Esophagus mucosa (tissue), 1 donor: ENCODE measurements around the gene TAF1B. TPM values are rescaled to one million over a fixed set of nuclear protein-coding genes. Genes with fewer than 3 reads are reported as not detected.

ENCODE experiments used
- ATAC-seq: fragments of 200-7000 bp; cut with Tn5 transposase; one replicate; pipeline ENCODE4 v1.9.1; 2020
- total RNA-seq: library from RNA; stranded (reverse); gene quantifications from one replicate; pipeline ENCODE4 v1.2.4, GENCODE V29; 2023
- donor health status: DM: yes; HTN: yes; CAD: no.

The TAF1B gene
- total RNA-seq, 1 donor from 2014 or later, result 24.7 TPM

DNA sequence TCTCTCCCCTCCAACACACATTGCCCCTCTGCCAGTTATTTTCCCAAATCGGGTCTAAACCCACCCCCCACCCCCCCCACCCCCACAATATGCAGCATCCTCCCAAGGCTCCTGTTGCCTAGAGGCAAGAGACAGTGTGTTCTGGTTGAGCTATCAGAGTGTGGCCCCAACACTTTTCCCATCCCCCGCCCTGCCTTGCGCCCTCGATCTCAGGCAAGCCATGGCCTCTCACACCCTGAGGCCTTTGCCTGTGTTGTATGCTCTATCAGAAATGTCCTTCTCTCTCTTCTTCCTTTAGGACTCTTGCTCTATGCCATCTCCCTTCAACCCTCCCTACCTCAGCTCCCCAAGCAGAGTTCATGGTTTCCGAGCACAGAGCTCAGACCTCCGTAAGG is 98.7 kb downstream of the TAF1B start:
- ATAC-seq, result no peak

DNA sequence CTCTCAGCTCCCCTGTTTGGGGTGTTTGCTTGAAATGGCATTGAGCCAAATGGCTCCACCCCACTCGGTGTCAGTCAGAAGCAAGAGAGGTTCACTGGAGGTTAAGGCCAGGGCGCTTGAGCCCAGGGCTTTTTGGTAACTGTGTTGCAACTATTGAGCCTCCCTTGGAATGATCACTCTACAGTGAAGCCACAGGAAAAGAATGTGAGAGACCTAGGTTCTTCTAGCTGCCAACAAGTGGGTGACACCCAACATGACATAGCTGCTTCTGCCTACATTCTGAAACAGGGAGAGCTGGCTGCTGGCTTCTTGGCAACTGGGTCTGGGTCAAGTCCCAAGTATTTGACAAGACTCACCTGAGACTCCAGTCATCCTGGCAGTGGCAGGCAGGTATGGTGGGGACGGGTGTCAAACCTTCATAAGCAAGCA is 101.1 kb downstream of the TAF1B start:
- peak; percentile 90 for ATAC-seq

DNA sequence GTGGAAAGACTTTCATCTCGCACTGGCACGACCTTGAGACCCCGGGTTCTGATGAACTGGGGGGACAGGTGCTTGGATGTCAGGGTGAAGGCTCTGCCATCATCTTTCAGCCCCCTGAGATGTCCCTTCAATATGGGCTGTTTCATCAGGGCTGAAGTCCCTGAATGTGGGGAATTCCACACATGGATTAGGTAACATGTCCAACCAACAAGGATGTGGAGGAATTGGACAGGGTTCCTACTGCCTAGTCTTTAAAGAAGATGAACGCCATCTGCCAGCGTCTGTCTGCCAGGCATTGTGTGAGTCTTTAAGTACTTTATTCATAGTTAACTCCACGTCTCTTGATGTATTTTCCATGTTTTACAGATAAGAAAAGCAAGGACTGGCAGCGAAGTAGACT is 102.3 kb downstream of the TAF1B start:
- ATAC-seq, result no peak

DNA sequence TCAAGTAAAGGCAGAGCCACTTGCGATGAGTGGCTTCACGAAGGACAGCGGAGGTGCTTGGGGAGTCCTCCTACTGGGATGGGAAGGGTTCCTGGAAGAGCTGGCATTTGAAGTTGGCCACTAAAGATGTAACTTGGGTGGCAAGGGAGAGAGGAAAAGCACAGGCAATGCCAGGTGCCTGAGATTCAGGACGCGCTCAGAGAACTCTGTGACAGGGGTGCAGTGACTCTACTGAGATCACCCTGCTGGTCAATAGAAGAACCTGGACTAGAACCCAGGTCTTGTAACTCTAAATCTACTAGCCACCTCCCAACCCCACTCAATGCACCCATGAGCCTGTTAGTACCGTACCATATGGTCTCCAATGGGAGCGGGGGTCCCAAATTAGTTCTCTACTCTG is 102.8 kb downstream of the TAF1B start:
- no peak for ATAC-seq

DNA sequence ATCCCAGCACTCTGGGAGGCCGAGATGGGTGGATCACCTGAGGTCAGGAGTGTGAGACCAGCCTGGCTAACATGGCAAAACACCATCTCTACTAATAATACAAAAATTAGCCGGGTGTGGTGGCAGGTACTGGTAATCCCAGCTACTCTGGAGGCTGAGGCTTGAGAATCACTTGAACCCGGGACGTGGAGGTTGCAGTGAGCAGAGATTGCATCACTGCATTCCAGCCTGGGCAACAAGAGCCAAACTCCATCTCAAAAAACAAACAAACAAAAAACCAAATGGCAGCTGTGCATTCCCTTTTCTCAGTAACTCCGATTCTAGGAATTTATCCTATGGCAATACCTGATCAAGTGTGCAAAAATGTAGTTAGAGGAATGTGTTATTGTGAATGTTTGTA is 103.5 kb downstream of the TAF1B start:
- no peak for ATAC-seq

DNA sequence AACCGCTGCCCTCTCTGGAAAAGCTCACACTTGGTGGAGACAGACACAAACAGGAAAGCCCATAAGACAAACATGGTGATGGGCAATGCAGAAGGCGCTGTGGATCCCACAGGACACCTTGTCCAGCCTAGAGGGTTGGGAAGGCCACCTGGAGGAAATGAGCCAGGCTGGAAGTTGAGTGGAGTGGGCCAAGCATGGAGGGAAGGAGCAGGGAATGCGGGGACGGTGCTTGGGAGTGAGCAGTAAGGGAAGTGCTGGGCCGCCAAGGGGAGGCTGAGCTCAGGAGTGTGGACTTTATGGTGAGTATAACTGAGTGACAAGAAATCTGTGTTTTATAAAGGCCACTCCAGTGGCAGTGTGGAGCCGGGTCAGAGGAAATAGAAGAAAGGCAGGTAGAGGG is 105.4 kb downstream of the TAF1B start:
- no peak for ATAC-seq

DNA sequence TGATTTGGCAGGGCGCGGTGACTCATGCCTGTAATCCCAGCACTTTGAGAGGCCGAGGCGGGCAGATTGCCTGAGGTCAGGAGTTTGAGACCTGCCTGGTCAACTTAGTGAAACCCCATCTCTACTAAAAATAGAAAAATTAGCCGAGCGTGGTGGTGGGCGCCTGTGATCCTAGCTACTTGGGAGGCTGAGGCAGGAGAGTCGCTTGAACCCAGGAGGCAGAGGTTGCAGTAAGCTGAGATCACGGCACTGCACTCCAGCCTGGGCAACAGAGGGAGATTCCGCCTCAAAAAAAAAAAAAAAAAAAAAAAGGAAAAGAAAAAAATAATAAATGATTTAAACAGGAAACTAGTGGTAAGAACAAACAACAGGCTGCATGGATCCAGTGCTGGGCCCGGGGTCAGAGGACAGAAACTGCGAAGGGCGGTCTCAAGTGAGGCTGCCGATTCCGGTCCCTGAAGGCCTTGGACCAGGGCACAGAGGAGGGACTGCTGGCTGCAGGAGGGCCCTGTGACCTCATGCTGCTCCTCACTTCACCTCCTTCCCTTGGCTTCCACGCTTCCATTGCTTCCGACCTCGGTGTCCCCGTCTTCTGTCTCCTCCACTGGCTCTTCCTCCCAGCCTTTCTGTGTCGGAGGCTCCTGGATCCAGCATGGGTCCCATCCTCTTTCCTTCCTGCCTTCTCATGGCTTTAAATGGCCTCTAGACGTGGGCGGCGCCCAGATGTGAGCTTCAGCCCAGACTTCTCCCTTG is 106.1 kb downstream of the TAF1B start:
- no peak for ATAC-seq

DNA sequence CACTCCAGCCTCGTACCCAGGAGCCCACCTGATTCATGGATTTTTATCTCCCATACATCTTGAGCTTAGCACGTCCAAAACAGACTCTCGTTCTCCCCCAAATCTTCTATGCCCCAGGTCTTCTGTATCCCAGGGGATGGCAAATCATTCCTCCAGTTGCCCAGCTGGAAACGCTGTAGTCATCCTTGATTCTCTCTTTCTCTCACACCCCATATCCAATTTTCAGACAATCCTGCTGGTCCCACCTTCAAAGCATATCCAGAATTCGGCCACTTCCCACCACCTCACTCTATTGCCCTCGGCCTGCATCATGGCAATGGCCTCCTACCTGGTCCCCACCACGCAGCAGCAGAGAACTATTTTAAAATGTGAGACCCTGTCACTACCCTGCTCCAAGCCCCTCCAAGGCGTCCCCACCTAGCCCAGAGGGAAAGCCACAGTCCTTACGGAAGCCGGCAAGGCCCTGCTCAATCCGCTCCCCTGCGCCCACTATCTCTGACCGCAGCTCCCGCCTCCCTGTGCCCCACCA is 106.8 kb downstream of the TAF1B start:
- ATAC-seq, result no peak

DNA sequence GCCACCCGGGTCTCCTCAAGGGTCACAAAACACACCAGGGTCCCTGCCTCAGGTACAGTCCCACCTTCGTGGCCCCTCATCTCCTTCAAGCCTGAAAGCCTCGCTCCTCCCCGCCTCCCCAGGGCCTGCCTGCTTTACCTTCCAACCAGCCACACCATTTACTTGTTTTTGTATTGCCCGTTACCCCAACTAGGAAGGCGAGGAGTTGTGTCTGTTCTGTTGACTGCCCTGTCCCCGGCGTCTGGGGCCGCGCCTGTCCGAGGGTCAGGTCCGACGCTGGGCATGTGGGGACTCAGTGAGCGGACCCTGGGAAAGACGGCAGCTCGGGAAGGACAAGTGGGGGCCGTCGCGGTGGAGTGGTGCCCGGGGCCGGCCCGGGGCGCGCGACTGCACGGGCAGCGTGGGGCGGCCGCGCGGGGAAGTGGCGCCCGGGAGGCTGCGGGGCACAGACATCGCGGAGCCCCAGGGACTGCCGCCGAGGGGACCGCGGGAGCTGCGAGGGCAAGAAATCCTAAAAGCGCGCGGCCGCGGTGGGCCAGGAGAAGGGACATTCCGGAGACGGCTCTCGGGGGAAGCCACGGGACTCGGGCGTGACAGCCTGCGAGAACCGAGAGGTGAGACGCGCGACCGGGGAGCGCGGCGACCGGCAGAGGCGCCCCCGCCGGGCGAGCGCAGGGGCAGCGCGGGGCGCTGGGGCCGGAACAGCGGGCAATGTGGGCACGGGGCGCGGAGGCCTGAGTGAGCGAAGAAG is 107.4 kb downstream of the TAF1B start:
- peak; percentile 1 for ATAC-seq

DNA sequence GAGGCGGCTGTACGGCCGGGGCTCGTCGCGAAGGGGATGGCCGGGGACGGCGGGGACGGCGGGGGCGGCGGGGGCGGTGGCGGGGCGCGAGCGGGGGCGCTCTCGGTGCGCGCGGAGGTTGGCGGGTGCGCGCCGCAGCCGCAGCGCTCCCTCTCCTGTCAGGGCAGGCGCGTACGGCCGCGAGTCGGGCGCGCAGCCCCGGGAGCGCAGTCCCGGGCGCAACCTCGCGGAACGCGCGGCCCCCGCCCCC is 107.9 kb downstream of the TAF1B start:
- no peak for ATAC-seq

DNA sequence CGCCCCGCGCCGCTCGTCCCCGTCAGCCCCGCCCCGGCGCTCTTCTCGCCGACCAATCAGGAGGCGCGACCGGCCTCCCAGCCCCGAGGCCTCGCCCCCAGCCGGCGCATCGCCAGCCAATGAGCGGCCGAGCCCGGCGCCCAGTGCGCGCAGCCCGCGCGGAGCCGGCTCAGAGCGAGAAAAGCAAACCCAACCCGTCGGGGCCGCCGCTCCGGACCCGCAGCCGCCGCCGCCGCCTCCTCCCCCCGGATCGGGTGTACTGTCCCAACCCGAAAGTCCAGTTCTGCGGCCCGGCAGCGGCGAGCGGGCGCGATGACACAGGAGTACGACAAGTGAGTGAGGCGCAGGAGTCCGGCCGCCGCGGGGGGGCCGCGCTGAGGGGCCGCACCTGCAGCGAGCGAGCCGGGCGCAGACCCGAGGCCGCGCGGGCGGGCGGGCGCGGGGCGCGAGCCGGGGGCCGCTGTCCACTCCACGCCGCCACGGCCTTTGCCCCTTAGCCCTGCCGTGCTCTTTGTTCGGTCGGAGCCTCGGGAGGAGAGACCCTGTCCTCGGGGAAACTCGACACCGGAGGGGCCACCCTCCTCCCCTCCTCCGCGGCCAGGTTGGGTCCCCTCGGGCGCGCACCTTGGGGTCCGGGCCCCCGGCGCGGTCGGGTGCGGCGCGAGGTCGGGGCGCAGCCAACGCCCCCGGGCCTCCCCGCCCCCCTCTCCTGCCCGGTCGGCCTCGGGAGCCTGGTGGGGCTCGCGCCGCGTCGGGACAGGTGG is 108.4 kb downstream of the TAF1B start, which contains the start of gene GRHL1:
GRHL1 (plus strand) TSS at position 172 of the 764 bp plus-strand sequence; CDS start at position 313, 141 bp downstream.
- peak; percentile 92 for ATAC-seq

DNA sequence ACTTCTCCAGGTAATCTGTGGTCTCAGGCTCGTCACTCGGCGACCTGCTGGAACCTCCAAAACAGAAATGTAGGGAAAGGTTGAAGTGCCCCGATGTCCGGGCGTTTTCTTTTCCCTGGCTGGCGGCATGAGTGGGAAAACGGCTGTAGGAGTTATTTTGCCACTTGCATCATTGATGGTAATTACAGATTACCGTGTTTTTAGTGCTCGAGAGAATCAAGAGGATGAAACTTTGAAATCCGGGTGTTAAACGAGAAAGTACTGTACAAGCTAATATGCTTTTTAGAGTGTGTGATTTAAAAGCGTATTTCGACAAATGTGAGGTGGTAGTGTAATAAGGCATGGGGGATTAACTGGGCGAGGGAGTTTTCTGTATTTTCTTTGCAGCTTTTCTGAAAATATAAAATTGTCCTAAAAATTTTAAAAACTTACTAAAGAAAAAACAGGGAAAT is 109.0 kb downstream of the TAF1B start:
- no peak for ATAC-seq

DNA sequence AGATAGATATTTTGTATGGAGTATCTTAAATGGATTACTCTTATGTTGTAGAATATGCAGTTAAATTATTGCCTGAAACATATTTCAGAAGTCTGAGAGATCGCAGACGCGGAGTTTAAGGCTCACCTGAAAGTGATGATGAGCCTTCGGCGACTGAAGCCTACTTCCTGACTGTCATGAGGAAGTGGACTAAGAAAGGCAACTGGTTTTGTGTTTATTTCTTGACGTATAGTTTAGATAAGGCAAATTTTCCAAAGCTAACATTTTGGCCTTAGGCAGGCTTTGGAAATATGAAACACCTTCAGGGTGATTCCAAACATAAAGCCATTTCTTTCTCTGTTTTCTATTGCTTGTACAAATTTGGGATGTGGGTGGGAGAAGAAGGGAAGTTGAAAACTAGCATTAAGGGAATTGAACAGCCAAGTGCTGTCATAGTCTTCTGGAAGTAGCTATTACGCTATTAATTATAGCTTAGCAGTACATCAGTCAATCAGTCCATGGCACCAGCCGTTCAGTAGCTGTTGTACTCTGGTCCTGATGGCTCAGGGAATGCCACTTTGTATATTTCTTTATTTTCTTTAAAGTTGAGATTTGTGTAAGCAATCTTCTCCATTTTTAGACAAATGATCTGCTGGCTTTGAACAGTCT is 109.7 kb downstream of the TAF1B start:
- ATAC-seq, result no peak

DNA sequence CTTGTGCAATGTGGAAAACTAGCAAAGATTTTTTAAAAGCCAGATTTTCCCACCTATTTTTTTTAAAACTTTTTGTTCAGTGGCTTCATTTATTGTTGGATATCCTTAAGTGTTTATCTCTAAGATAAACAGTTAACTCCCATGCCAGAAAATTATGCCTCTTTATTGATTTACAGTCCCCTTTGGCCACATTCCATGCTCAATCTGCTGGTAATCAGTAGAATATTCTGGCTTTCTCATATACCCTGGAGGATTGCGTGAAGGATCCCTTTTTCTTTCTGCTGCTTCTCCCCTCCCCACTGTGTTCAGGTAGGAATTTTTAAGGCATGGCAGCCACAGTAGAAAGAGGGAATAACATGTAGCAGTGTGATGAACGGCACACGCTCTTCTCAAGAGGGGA is 110.9 kb downstream of the TAF1B start:
- no peak for ATAC-seq

DNA sequence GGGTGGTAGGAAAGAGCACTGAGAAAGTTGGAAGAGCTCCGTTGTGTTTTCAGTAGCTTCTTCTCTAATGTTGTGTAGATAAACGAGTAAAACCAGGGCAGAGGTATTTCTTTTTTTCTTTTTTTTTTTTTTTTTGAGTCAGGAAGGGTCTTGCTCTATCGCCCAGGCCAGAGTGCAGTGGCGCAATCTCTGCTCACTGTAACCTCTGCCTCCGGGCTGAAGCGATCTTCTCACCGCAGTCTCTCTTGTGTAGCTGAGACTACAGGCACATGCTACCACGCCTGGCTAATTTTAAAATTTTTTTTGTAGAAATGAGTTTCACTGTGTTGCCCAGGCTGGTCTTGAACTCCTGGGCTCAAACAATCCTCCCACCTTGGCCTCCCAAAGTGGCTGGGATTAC is 114.8 kb downstream of the TAF1B start:
- no peak for ATAC-seq

DNA sequence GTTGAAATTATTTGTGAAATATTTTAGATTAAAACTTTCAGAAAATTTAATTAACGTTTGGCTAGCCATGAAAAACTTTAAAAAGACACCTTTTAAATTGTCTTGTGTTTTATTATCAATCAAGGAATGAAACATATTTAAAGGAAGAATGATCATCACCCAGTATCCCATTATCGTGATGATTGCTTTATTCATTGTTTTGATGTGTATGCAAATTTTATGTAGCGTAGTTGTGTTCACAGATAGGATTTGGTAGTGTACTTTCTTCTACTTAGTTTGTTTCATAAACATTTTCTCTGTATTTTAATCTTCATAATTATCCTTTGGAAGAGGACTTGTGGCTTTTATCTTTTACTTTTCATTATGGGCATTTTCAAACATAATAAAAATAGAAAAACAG is 116.0 kb downstream of the TAF1B start:
- ATAC-seq, result no peak

DNA sequence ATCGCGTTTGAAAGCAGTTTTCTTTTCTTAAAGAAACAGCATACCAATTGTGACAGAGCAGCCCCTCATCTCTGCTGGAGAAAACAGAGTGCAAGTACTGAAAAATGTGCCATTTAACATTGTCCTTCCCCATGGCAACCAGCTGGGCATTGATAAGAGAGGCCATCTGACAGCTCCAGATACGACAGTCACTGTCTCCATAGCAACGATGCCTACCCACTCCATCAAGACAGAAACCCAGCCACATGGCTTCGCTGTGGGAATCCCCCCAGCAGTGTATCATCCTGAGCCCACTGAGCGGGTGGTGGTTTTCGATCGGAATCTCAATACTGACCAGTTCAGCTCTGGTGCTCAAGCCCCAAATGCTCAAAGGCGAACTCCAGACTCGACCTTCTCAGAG is 117.7 kb downstream of the TAF1B start:
- no peak for ATAC-seq

DNA sequence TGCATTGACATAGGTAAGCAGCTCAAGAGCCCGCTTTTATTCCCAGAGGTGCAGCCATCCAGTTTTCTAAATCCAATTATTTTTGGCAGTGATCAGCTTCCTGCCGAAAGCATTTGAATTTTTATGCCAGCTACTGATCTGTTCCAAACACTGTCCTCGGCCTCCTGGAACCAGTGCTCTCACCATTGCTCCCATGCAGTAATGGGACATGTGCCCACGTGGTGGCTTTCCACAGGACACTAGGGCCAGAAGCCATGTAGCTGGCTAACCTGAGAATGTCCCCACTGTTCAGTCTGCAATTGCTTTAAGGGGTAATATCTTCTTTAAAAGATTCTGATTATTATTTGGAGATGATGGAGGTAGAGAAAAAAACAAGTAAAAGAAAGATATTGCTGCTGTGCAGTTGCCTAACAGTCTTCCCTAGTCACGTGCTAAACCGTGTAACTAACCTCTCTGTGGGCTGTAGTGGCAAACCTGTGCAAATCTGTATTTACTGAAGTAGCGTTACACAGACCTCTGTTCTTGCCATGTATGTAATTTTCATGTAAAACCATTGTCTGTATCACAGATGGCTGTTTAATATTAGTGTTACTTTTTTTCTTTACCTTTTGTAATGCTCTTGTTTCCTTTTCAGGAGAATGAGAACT is 121.2 kb downstream of the TAF1B start:
- ATAC-seq, result no peak

DNA sequence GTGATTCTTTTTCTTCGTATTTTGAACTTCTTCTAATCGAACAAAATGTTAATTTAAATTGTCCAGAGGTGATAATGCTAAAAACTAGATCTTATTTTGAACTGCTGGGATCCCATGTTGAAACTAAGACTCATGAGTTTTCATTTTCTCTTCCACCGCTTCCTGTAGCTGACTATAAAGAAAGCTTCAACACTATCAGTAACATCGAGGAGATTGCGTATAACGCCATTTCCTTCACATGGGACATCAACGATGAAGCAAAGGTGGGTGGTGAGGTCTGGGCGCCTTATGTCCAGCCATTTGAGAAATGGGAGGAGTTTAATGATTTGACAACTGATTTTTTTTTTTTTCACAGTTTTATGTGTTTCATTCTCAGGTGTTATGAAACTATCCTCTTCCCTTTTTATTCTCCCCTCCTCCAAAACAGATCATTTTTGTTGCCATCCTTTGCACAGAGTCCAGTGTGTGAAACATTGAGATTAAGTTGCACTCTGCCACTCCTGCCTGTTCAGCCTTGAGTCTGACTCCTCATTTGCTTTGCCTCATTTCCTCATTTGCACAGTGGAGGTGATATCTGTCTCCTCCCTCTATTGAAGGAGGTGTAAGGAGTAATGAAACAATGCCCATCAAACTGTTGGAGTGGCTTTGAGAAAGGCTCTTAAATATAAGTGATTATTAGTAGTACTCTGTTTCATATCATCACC is 122.0 kb downstream of the TAF1B start:
- ATAC-seq, result no peak

DNA sequence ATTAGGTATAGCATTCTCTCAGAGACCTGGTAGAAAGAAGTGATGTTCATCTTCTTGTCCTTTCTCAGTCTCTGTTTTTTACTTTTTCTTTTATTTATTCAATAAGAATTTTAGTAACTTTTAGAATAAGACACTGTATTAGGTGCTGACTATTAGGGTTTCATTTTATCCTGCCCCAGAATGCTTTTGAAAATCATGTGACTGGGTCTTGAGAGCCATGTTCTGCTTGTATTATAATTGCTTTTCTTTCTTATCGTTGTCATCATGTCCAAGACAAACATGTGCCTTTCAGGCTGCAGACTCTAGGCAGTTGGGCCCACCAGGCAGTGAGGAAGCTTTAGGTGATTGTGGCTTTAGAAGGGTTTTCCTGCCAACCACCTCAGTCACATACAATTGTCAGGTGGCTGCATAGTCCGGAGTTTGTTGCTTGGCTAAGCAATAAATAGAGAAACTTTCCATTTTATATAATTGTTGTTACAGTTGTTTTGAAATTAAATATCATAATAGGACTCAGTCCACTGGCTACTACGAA is 123.3 kb downstream of the TAF1B start:
- no peak for ATAC-seq

DNA sequence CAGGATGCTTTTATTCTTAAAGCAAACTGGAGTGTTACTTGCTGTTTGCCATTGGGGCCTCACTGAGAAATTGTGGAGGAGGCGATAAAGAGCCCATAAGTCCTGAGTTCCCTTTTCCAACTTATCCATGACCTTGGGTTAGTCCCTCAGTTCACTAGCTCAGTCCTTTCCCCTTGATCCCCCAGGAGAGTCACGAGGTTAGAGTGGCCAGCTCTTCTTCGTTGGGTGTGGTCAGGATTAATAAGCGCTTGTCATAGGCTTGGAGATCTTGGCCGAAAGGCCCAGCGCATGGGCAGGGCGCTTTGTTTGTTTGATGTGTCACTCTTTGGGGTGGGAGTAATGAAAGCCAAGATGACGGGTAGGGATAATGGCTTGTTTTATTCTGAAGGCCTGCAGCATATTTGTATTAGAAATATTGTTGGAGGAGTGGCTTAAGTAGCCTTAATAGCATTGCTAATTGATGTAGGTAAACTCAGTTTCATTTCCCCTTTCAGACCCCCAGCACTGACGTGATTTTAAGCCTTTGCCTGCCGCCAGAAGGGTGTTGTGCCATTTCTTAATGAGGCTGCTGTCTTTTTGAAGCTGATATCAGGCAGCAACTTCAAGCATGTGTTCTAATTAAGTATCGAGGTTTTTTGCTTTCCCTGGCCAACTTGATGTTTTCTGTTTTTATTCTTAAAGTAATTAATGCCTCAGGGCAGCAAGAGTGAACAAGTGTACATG is 123.9 kb downstream of the TAF1B start:
- peak; percentile 78 for ATAC-seq
